ENCODE data around the gene RC3H1.
"Not testable (repeated sequence)": the region's sequence is repeated elsewhere in the genome, so short reads cannot be mapped to it uniquely, and the experiment has no call there.

RC3H1 gene

GRCh38 chr1:173954179-173954578, 68.0 kb downstream of the RC3H1 start:
- TF ChIP-seq, protein P1, sequence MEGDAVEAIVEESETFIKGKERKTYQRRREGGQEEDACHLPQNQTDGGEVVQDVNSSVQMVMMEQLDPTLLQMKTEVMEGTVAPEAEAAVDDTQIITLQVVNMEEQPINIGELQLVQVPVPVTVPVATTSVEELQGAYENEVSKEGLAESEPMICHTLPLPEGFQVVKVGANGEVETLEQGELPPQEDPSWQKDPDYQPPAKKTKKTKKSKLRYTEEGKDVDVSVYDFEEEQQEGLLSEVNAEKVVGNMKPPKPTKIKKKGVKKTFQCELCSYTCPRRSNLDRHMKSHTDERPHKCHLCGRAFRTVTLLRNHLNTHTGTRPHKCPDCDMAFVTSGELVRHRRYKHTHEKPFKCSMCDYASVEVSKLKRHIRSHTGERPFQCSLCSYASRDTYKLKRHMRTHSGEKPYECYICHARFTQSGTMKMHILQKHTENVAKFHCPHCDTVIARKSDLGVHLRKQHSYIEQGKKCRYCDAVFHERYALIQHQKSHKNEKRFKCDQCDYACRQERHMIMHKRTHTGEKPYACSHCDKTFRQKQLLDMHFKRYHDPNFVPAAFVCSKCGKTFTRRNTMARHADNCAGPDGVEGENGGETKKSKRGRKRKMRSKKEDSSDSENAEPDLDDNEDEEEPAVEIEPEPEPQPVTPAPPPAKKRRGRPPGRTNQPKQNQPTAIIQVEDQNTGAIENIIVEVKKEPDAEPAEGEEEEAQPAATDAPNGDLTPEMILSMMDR (IDR thresholded peaks at IDR 0.05; ENCODE audit: unreplicated experiment in 3 of 3), result no peak
- H3K27me3 Mint-ChIP-seq (ENCODE audit: low read depth), result no peaks in the 10 kb centered on the region
- no peaks in the 10 kb centered on the region for H3K9me3 Mint-ChIP-seq
- no peaks in the 10 kb centered on the region for H3K4me1 Mint-ChIP-seq
- H3K4me3 Mint-ChIP-seq, result no peak overlapping the region
- H3K27ac Mint-ChIP-seq, result no peak overlapping the region
- peaks cover 73% of the 10 kb centered on the region for H3K36me3 Mint-ChIP-seq (ENCODE audit: low read depth)

GRCh38 chr1:173948594-173948993, 73.6 kb downstream of the RC3H1 start:
- H3K4me3 Mint-ChIP-seq, result no peak overlapping the region
- no peaks in the 10 kb centered on the region for H3K4me1 Mint-ChIP-seq
- no peak overlapping the region for H3K27ac Mint-ChIP-seq
- TF ChIP-seq, protein P1 (IDR thresholded peaks at IDR 0.05; ENCODE audit: unreplicated experiment in 3 of 3), result no peak
- H3K27me3 Mint-ChIP-seq (ENCODE audit: low read depth), result no peaks in the 10 kb centered on the region
- no peaks in the 10 kb centered on the region for H3K9me3 Mint-ChIP-seq
- peaks cover 69% of the 10 kb centered on the region for H3K36me3 Mint-ChIP-seq (ENCODE audit: low read depth)

GRCh38 chr1:173946380-173946921, 75.7 kb downstream of the RC3H1 start:
- TF ChIP-seq, protein P1 (IDR thresholded peaks at IDR 0.05; ENCODE audit: unreplicated experiment in 3 of 3), result no peak
- H3K4me3 Mint-ChIP-seq, result no peak overlapping the region
- no peak overlapping the region for H3K27ac Mint-ChIP-seq
- no peaks in the 10 kb centered on the region for H3K9me3 Mint-ChIP-seq
- H3K27me3 Mint-ChIP-seq (ENCODE audit: low read depth), result no peaks in the 10 kb centered on the region
- H3K36me3 Mint-ChIP-seq (ENCODE audit: low read depth), result peaks cover 65% of the 10 kb centered on the region
- H3K4me1 Mint-ChIP-seq, result no peaks in the 10 kb centered on the region

- Mint-ChIP-seq H3K4me3 (no peak overlapping the region), H3K4me1 (no peaks in the 10 kb centered on the region), H3K27ac (no peak overlapping the region), H3K27me3 (ENCODE audit: low read depth) (no peaks in the 10 kb centered on the region), H3K36me3 (ENCODE audit: low read depth) (peaks cover 58% of the 10 kb centered on the region), H3K9me3 (no peaks in the 10 kb centered on the region)
- TF ChIP-seq, protein P1 (IDR thresholded peaks at IDR 0.05; ENCODE audit: unreplicated experiment in 3 of 3), result no peak
Observed at GRCh38 chr1:173937062-173937461, 85.1 kb downstream of the RC3H1 start.

GRCh38 chr1:173934440-173934839, 87.7 kb downstream of the RC3H1 start:
- H3K4me3 Mint-ChIP-seq, result no peak overlapping the region
- TF ChIP-seq, protein P1 (IDR thresholded peaks at IDR 0.05; ENCODE audit: unreplicated experiment in 3 of 3), result no peak
- no peaks in the 10 kb centered on the region for H3K9me3 Mint-ChIP-seq
- H3K36me3 Mint-ChIP-seq (ENCODE audit: low read depth), result peaks cover 56% of the 10 kb centered on the region
- H3K4me1 Mint-ChIP-seq, result no peaks in the 10 kb centered on the region
- H3K27me3 Mint-ChIP-seq (ENCODE audit: low read depth), result no peaks in the 10 kb centered on the region
- no peak overlapping the region for H3K27ac Mint-ChIP-seq

- H3K4me1 Mint-ChIP-seq; H3K27ac Mint-ChIP-seq; H3K27me3 Mint-ChIP-seq (ENCODE audit: low read depth); H3K9me3 Mint-ChIP-seq; H3K4me3 Mint-ChIP-seq: not testable (repeated sequence)
- peaks cover 40% of the 10 kb centered on the region for H3K36me3 Mint-ChIP-seq (ENCODE audit: low read depth)
Observed at GRCh38 chr1:173930541-173930940, 91.6 kb downstream of the RC3H1 start.
